LNCAP (cell line): ENCODE data around the gene HAAO.

ENCODE experiments used
- CTCF ChIP-seq: fragments of 450-650 bp; IDR thresholded peaks from 2 replicates; pipeline ENCODE4 v1.5.1; 2017; ENCODE audit warnings: mild to moderate bottlenecking

Gene HAAO

DNA sequence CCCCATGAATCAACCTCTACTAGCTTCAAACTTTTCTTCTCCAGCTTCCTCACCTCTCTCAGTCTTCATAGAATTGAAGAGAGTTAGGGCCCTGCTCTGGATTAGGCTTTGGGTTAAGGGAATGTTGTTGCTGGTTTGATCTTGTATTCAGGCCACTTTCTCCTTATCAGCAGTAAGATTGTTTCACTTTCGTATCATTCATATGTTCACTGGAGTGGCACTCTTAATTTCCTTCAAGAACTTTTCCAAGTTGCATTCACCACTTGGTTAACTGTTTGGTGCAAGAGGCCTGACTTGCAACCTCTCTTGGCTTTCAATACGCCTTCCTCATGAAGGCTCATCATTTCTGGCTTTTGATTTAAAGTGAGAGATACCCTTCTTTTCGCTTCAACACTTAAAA, 51.2 kb downstream of the HAAO start:
- TF ChIP-seq CTCF: no peak

GRCh38 chr2:42736598-42737322, 55.6 kb downstream of the HAAO start:
- TF ChIP-seq CTCF: no peak

- no peak for TF ChIP-seq CTCF
Measured at GRCh38 chr2:42733852-42734251, 58.5 kb downstream of the HAAO start.

DNA sequence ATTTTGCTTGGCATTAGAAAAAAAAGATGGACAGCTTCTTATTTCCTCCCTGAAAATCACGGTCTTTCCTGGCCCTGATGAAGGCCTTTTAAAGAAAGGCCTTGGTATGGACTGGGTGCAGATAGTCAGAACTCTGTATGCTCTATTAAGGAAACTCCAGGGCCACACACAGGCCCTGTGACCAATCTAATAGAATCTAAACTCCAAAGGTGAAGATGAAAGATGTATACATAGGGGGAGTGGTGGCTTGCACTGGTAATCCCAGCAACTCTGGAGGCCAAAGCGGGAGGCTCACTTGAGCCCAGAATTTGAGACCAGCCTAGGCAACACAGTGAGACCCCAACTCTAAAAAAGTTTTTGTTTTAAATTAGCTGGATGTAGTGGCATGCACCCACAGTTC, 65.7 kb downstream of the HAAO start:
- no peak for TF ChIP-seq CTCF

DNA sequence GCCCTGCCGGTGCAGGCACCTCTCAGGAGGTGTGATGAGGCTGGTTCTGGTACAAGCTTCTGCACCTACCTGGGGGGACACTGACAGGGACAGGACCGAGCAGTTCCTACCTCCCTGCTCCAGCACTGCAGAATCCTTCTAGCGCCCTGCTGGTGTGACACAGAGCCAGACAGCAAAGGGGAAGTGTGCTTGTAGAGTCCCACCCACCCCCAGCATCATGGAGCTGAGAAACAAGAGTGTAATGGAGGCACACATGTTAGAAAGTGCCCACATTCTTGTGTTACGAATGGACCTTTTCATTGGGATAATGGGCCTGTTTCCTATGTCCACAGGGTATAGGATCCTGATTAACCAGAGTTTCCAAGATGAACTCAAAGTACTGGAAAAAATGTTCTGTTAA, 66.7 kb downstream of the HAAO start:
- TF ChIP-seq CTCF: no peak

DNA sequence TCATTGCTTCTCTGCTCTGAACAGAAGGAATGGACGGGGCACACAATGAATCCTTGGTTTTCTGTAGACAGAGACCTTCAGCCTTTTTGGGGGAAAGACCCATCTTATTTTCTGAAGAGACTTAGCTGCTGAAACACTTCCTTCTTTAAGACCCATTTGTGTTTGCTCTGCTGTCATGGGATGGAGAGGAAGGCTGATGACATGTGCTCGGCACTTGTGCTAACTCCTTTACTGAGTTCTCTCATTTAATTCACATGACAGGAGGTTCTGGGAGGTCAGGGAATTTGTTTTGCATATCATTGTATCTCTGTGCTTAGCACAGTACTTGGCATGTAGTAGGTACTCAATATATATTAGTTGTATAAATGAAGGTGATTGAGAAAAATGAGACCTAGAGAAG, 67.5 kb downstream of the HAAO start:
- no peak for TF ChIP-seq CTCF

DNA sequence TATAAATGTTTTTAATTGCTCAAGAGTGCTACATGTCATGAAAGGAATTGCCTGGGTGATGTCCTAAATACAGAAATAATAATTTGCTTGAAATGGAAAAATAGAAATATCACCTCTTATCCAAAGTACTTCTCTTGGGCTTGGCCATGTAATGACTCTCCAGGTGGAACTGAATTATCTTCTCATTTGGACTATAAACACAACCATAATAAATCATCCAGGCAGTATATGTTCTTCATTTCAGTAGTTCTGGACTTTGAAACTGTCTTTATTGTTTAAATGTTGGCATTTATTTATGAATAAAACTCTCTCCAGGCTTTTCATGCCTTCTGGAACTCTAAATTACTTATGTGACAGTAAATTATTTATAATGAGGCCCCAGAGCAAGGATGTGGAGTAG, 68.9 kb downstream of the HAAO start:
- TF ChIP-seq CTCF: no peak
